ENCODE measurements around the gene WNT9A.
"Not testable (repeated sequence)": the region's sequence is repeated elsewhere in the genome, so short reads cannot be mapped to it uniquely, and the experiment has no call there.

The WNT9A gene

DNA sequence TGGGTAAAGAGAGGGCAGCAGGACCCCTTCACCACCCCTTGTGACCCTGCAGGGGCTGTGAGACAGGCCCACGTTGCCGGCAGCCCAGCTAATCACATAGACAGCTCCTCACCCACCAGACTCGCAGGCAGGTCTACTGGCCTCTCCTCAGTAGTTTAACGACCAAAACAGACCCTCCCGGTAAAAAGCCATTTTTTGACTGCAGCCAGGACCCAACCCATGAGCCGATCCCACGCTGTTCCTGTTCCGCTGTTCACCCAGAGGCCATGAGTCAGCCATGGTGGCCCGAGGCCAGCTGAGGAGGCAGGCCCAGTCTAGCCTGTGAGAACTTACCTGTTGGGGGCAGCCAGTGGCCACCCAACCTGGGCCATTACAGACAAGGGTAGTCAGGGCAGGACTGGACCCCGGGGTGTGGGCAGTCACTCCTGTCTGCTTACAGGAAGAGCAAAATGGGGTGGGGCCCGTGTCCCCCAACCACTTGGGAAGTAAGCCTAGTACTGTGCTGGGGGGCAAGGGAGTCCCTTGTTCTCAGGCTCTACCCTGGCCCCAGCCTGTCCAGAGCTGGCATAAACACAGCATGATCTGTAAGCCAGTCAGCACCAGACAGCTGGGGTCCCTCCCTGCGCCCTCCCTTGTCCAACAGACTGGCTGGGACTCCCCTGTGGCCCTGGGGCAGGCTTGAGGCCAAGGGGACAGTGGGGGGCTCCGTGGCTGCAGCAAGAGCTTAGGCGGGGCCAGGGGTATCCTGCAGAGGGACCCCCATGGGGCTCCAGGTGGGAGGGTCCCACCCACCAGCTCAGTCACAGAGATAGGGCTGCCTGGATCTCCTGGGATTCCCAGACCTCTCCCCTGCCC, 61.9 kb downstream of the WNT9A start:
- DNase-seq, result no peak

DNA sequence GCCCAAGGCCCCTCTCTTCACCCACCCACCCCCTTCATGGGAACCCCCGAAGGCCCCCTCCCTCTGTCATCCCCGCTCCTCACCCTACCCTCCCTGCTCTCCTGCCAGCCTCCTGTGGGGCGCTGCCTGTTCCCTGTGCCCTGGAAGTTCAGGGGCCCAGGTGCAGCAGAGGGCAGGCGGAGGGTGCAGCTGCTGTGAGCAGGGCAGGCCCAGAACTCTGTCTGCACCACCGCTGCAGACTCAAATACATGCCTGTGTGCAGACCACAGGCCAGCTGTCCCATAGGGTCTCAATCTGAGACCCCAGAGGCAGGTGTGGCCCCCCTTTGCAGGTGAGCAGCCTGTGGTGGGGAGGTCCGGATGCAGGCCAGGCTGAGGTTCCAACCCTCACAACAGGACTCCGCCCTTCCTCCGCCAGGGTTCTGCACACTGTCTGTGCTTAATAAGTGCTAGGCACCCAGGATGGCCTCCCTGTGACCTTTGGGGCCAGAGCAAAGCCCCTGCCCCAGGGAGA, 62.5 kb downstream of the WNT9A start:
- DNase-seq, result no peak

DNA sequence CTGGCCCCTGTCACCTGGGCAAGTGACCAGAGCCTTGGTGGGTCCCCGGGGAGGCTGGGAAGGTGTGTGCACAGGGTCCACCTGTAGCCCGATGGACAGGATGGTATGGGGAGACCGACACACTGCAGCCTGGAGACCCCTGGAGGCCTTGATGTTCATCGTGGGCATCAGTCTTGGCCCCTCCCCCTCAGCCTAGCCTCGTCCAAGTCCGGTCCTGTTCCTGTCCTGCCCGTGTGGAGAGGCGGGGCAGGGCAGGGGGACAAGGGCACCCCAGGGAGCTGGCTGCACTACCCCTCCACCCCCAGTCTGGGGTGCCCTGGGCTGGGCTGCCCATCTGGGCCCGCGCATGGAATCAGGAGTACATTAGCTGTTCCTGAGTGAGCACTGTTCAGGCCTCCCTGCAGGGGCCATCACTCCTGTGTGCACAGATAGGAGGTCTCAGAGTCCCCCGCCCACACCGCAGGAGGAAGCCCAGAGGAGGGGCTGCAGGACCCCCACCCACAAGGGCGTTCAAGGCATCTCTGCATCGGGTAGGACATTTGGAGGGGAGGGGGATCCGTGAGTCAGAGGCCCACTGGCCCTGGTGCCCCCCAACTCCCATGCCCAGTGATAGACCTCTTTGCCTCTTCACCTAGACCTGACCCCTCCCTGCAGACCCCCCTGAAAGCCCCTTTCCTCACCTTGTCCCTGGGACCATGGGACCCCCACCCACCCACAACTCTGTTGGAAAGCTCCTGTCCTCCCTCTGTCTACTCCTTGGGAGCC, 63.2 kb downstream of the WNT9A start:
- no peak for DNase-seq

GRCh38 chr1:227883641-227884301, 64.0 kb downstream of the WNT9A start:
- DNase-seq, result no peak

DNA sequence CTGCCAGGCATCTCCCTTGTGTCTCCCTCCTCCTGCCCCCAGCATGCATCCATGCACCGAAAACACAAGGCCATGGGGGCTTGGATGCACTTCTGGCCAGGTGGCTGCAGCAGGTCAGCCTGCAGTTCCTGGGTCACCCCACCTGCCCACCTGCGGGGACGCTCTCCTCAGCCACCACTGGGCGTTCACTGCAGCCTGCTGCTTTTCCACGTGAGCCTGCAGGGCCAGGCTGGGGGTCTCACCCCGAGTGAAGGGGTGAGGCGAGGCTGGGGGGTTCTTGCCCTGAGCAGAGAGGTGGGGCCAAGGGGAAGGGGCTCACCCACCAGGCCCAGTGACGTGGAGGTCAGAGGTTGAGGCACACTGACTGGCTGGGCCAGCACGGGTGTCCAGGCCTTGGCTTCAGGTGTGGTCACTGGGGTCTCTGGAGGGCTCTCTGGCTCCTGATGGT, 64.6 kb downstream of the WNT9A start:
- no peak for DNase-seq

- DNase-seq, result no peak
Observed at GRCh38 chr1:227880342-227880924, 67.3 kb downstream of the WNT9A start.

- DNase-seq, result not testable (repeated sequence)
Observed at GRCh38 chr1:227877810-227878209, 69.9 kb downstream of the WNT9A start.

GRCh38 chr1:227871892-227872291, 75.8 kb downstream of the WNT9A start:
- not testable (repeated sequence) for DNase-seq

GRCh38 chr1:227870366-227870765, 77.4 kb downstream of the WNT9A start:
- DNase-seq, result no peak

DNA sequence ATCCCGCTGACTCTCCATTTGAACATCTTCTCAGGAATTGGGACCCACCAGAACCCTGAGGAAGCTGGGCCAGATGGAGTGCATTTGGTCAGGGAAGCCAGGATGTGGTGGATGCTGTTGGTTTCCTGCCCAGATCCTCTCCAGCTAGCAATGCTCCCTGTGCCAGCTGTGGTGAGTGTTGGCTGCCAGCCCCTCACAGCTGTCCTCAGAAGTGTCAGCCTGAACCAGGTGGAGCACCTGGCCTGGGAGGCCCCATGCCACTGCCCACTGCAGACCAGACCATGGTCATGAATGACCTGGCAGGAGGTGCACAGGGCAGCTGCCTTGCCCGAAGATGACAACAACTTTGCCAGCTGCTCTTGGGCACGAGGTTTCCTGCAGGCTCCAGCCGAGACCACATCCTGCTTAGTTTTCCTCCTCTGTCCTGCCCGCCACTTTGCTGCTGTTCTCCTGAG, 77.9 kb downstream of the WNT9A start:
- no peak for DNase-seq

DNA sequence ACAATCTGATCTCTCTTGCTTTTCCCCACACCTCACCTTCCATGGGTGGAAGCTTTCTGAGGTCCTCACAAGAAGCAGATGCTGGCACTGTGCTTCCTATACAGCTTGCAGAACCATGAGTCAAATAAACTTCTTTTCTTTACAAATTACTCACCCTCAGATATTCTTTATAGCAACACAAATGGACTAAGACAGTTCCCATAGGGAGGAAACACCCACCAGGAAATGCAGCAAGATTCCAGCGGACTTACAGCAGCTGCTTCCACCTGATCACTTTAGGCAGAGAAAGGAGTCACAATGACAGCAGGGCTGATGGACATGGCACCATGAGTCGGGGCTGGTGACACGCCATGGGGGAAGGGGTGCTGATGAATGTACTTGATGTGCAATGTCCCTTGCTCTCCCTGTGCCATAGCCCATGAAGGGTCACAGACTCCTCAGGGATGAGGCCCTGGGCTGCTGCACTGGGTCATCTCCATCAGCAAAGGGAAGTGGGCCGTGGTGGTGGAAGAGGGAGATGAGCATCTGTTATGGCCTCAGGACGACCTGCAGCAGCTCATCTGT, 78.4 kb downstream of the WNT9A start:
- DNase-seq, result no peak
